Activated CD4-positive, alpha-beta T cell treated with anti-CD3 and anti-CD28 coated beads, Interleukin-10, Interleukin-2, amounts not matched to agents 100 ng/mL and 50 ng/mL, durations not matched to agents 16 hours and 8 hours (primary cell): ENCODE results near the gene OAF.
A peak's percentile ranks its signal among the peaks of the same experiment; 100 is the strongest.
"Not testable (repeated sequence)": the region's sequence is repeated elsewhere in the genome, so short reads cannot be mapped to it uniquely, and the experiment has no call there.

Experiments used
- DNase-seq: peaks from one replicate; pipeline ENCODE4 v3.0.0-alpha.2; 2020

OAF gene

GRCh38 chr11:120210626-120211521 is at the start of gene OAF:
Gene OAF (plus strand): TSS chr11:120211032. CDS start chr11:120211280, 248 bp downstream.
- peak; percentile 68 for DNase-seq

GRCh38 chr11:120167659-120168058 is 43.2 kb upstream of the OAF start:
- no peak for DNase-seq

GRCh38 chr11:120168108-120168959 is 42.5 kb upstream of the OAF start:
- DNase-seq = no peak

GRCh38 chr11:120168960-120169681 is 41.7 kb upstream of the OAF start:
- DNase-seq = peak; percentile 58

- no peak for DNase-seq
These were observed 40.7 kb upstream of the OAF start for GRCh38 chr11:120169981-120170698.

- DNase-seq = no peak
These were observed 40.0 kb upstream of the OAF start for GRCh38 chr11:120170741-120171261.

- DNase-seq = peak; percentile 66
These were observed 38.5 kb upstream of the OAF start for GRCh38 chr11:120172054-120172911.

GRCh38 chr11:120173019-120173705 is 37.7 kb upstream of the OAF start:
- no peak for DNase-seq

GRCh38 chr11:120173807-120174206 is 37.0 kb upstream of the OAF start:
- no peak for DNase-seq

GRCh38 chr11:120174866-120175265 is 36.0 kb upstream of the OAF start:
- DNase-seq = no peak

GRCh38 chr11:120178561-120179056 is 32.2 kb upstream of the OAF start:
- no peak for DNase-seq

- no peak for DNase-seq
These were observed 31.7 kb upstream of the OAF start for GRCh38 chr11:120179057-120179672.

- DNase-seq = not testable (repeated sequence)
These were observed 30.8 kb upstream of the OAF start for GRCh38 chr11:120180063-120180462.

- DNase-seq = no peak
These were observed 30.1 kb upstream of the OAF start for GRCh38 chr11:120180551-120181232.

GRCh38 chr11:120181376-120181975 is 29.4 kb upstream of the OAF start:
- DNase-seq = no peak

GRCh38 chr11:120182372-120182771 is 28.5 kb upstream of the OAF start:
- DNase-seq = no peak

GRCh38 chr11:120182790-120183491 is 27.9 kb upstream of the OAF start:
- no peak for DNase-seq

- no peak for DNase-seq
These were observed 27.1 kb upstream of the OAF start for GRCh38 chr11:120183701-120184141.
